K562 (cell line): ENCODE measurements around the gene RYR1. TPM values are rescaled to one million over a fixed set of nuclear protein-coding genes. Genes with fewer than 3 reads are reported as not detected.

ENCODE experiments used
- ATAC-seq: fragments of 200-7000 bp; cut with Tn5 transposase; 3 replicates; pipeline ENCODE4 v1.9.1; 2020; ENCODE audit warnings: moderate library complexity
- BruUV-seq: library from RNA; stranded (reverse); fragments of 400-500 nt; replicated peaks from 2 replicates; lab custom pipeline; 2021; lab: Mats Ljungman, UMichigan
- CTCF ChIA-PET: fragments of 300-600 bp; formaldehyde crosslinking; extraction: SDS; loops from one replicate; lab custom pipeline; 2021; ENCODE audit warnings: low intra/inter-chr PET ratio; lab: Yijun Ruan, JAX
- POLR2A ChIA-PET: fragments of 300-600, 350-650 bp; sonication (Branson Sonifier 250); formaldehyde crosslinking; extraction: SDS; loops from one replicate; lab custom pipeline; 2021; ENCODE audit warnings: antibody characterized with exemption, inconsistent platforms; lab: Yijun Ruan, JAX
- DNase-seq, 4 experiments: peaks; one replicate each; pipeline versions ENCODE4 v3.0.0 to v3.0.0-alpha.2; 2011 to 2018; ENCODE audit warnings: low spot score in 3 of 4, mixed read lengths in 3 of 4; ENCODE audit errors: extremely low read depth in 1 of 4
- FAIRE-seq: peaks from 2 replicates; lab custom pipeline; 2011; peaks lifted over from hg19 to GRCh38; lab: Jason Lieb, UNC
- H2AFZ ChIP-seq: 2 replicates; pipeline ENCODE4 v1.6.0; 2011; ENCODE audit warnings: low read depth, low read length, control low read depth, inconsistent platforms
- H3K27ac ChIP-seq: fragments of 200-600 bp; 3 replicates; pipeline ENCODE4 v1.8.0; 2011; ENCODE audit warnings: low read depth, mild to moderate bottlenecking, control low read depth, inconsistent platforms, low read length, moderate library complexity, mixed read lengths; ENCODE audit errors: extremely low read depth
- H3K27me3 ChIP-seq, 2 experiments: fragments of 300-600 bp in 1 of 2; 2 replicates in 1 of 2; 3 replicates in 1 of 2; pipeline versions ENCODE4 v1.6.0 to v1.8.0; 2011; ENCODE audit warnings: inconsistent platforms in 2 of 2, low read length in 2 of 2, mild to moderate bottlenecking in 1 of 2, mixed read lengths in 1 of 2, moderate library complexity in 1 of 2; ENCODE audit not compliant: control insufficient read depth in 2 of 2, insufficient read depth in 2 of 2
- H3K36me3 ChIP-seq: fragments of 300-600 bp; 3 replicates; pipeline ENCODE4 v1.8.0; 2011; ENCODE audit warnings: mild to moderate bottlenecking, low read length, inconsistent platforms; ENCODE audit not compliant: control insufficient read depth, insufficient read depth
- H3K4me1 ChIP-seq, 2 experiments: fragments of 200-600 bp in 1 of 2; replicated peaks in 1 of 2; 2 replicates in 1 of 2; 3 replicates in 1 of 2; pipeline versions ENCODE4 v1.5.1 to v1.8.0; 2011; ENCODE audit warnings: inconsistent platforms in 2 of 2, low read length in 2 of 2, mild to moderate bottlenecking in 1 of 2, mixed read lengths in 1 of 2, moderate library complexity in 1 of 2; ENCODE audit not compliant: control insufficient read depth in 2 of 2, insufficient read depth in 2 of 2
- H3K4me2 ChIP-seq: 2 replicates; pipeline ENCODE4 v1.6.1; 2011; ENCODE audit warnings: low read length, control low read depth, inconsistent platforms, mixed read lengths; ENCODE audit not compliant: insufficient read depth
- H3K4me3 ChIP-seq: fragments of 200-600 bp; sonication (generic), shearing (Covaris generic); 2 replicates; pipeline ENCODE4 v1.5.1; 2016; ENCODE audit warnings: control low read depth, inconsistent platforms
- H3K79me2 ChIP-seq: fragments of 200-600 bp; 3 replicates; pipeline ENCODE4 v1.8.0; 2011; ENCODE audit warnings: low read length, inconsistent platforms; ENCODE audit not compliant: control insufficient read depth, insufficient read depth
- H3K9ac ChIP-seq, 2 experiments: 2 replicates each; pipeline versions ENCODE4 v1.6.0 to v1.6.1; 2011; ENCODE audit warnings: low read depth in 2 of 2, low read length in 2 of 2, control low read depth in 1 of 2, inconsistent platforms in 1 of 2, mild to moderate bottlenecking in 1 of 2, mixed read lengths in 1 of 2; ENCODE audit not compliant: insufficient read depth in 1 of 2
- H3K9me1 ChIP-seq: one replicate; pipeline ENCODE4 v1.6.0; 2011; ENCODE audit warnings: inconsistent platforms, mild to moderate bottlenecking, low read length, moderate library complexity; ENCODE audit not compliant: control insufficient read depth, insufficient read depth
- H3K9me3 ChIP-seq: replicated peaks from 2 replicates; pipeline ENCODE4 v1.5.1; 2011; ENCODE audit warnings: low read depth, low read length, inconsistent platforms; ENCODE audit not compliant: control insufficient read depth, insufficient read depth
- H4K20me1 ChIP-seq: replicated peaks from 2 replicates; pipeline ENCODE4 v1.6.1; 2011; ENCODE audit warnings: low read length, inconsistent platforms, mixed read lengths; ENCODE audit not compliant: control insufficient read depth, insufficient read depth
- WGBS: fragments of 100-300 bp; shearing (Covaris generic); methylation state at CpG from one replicate; pipeline ENCODE4 v1.1.6; 2016; ENCODE audit warnings: low coverage, mixed read lengths; ENCODE audit not compliant: insufficient coverage; ENCODE audit errors: missing lambda C conversion rate; 5-methylcytosine and 5-hydroxymethylcytosine counted together
- in situ Hi-C: fragments of 300-500 bp; cut with MboI; formaldehyde crosslinking; loops from 4 replicates; pipeline ENCODE4 v1.15.0; 2018; ENCODE audit warnings: inconsistent platforms, mixed read lengths
- intact Hi-C: fragments of 100-400 bp; cut with micrococcal nuclease; formaldehyde crosslinking; loops from 2 replicates; pipeline ENCODE4 v1.14.2; 2022
- polyA plus RNA-seq, 8 experiments: library from polyadenylated mRNA; depleted of rRNA in 4 of 8; stranded (reverse) in 5 of 8; unstranded in 3 of 8; fragments of >200 nt; fragmentation: Nextera tagmentation in 2 of 8; fragmentation: Illumina TruSeq in 1 of 8; extraction: Ambion mirVana in 2 of 8; extraction: Trizol in 1 of 8; gene quantifications; 2 replicates each; pipeline versions ENCODE4 v1.2.1 to v1.2.3, GENCODE V29; 2011 to 2014; ENCODE audit warnings: inconsistent platforms in 1 of 8, missing spikeins in 1 of 8
- total RNA-seq, 7 experiments: library from RNA; depleted of rRNA in 6 of 7; stranded (reverse); fragments of >200 nt in 6 of 7; fragmentation: Illumina TruSeq in 2 of 7; extraction: Trizol in 2 of 7; gene quantifications; 2 replicates each; pipeline versions ENCODE4 v1.2.1 to v1.2.3, GENCODE V29; 2011 to 2021; ENCODE audit warnings: low replicate concordance in 1 of 7
- TF ChIP-seq, protein P1 (sequence below), 2 experiments: fragments of 250-450 bp in 1 of 2; fragments of 450-650 bp in 1 of 2; sonication (Bioruptor Pico) in 1 of 2; IDR thresholded peaks; 2 replicates each; pipeline versions ENCODE4 v1.6.1 to v1.8.0; 2016 to 2021; ENCODE audit warnings: mild to moderate bottlenecking in 2 of 2, moderate library complexity in 2 of 2, missing compliant biosample characterization in 1 of 2, missing genetic modification characterization in 1 of 2
- TF ChIP-seq, protein P2 (sequence below): fragments of 450-650 bp; IDR thresholded peaks from 2 replicates; pipeline ENCODE4 v1.6.1; 2018; ENCODE audit not compliant: partially characterized antibody

Gene RYR1
- total and polyA plus RNA-seq, 9 of the 15 experiments (the other 6 are each of a cell fraction or from before 2014, with no cell fraction given), result 0.11 to 7.4 (median 3.7) TPM

DNA sequence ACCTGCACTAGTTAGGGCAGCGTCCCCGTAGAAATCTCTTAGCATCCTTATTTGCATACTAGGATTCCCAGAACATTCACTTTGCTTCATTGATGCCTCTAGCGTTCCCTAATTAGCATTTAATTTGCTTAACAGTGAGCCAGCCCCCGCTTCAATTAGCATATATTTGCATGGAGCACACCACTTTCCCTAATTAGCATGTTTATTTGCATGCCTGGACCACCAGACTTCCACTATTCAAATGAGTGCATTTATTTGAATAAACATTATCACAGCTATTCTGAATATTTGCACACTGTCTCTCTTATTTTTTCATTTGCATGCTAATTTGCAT lies 69.6 kb downstream of the RYR1 start:
- H3K36me3 ChIP-seq, result peaks cover 21% of the 10 kb centered on the region; the same call in 1 of the 3 replicates
- ATAC-seq, result no peak
- intact Hi-C loops, result no loop called here
- H3K79me2 ChIP-seq, result no peaks in the 10 kb centered on the region
- no peak for DNase-seq
- no peaks in the 10 kb centered on the region for H3K27me3 ChIP-seq
- H2AFZ ChIP-seq, result no peak overlapping the region
- peaks cover 11 to 24% of the 10 kb centered on the region in 2 experiments; a peak in 4 of 5 replicates for H3K4me1 ChIP-seq
- POLR2A ChIA-PET, result no interaction called here
- in situ Hi-C loops, result no loop called here
- H3K4me2 ChIP-seq, result no peak overlapping the region
- no peak overlapping the region for H3K4me3 ChIP-seq
- H3K27ac ChIP-seq, result no peak overlapping the region
- no peaks in the 10 kb centered on the region for H3K9me3 ChIP-seq
- 82% methylated on average over 4 of the region's 4 CpGs for WGBS
- H3K9ac ChIP-seq, result no peak overlapping the region
- FAIRE-seq, result no peak
- TF ChIP-seq, protein P1, sequence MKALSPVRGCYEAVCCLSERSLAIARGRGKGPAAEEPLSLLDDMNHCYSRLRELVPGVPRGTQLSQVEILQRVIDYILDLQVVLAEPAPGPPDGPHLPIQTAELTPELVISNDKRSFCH (CRISPR knock-in tag; IDR thresholded peaks at IDR 0.05), result no peak
- TF ChIP-seq, protein P1 (tag; IDR thresholded peaks at IDR 0.05), result no peak
- TF ChIP-seq, protein P2, sequence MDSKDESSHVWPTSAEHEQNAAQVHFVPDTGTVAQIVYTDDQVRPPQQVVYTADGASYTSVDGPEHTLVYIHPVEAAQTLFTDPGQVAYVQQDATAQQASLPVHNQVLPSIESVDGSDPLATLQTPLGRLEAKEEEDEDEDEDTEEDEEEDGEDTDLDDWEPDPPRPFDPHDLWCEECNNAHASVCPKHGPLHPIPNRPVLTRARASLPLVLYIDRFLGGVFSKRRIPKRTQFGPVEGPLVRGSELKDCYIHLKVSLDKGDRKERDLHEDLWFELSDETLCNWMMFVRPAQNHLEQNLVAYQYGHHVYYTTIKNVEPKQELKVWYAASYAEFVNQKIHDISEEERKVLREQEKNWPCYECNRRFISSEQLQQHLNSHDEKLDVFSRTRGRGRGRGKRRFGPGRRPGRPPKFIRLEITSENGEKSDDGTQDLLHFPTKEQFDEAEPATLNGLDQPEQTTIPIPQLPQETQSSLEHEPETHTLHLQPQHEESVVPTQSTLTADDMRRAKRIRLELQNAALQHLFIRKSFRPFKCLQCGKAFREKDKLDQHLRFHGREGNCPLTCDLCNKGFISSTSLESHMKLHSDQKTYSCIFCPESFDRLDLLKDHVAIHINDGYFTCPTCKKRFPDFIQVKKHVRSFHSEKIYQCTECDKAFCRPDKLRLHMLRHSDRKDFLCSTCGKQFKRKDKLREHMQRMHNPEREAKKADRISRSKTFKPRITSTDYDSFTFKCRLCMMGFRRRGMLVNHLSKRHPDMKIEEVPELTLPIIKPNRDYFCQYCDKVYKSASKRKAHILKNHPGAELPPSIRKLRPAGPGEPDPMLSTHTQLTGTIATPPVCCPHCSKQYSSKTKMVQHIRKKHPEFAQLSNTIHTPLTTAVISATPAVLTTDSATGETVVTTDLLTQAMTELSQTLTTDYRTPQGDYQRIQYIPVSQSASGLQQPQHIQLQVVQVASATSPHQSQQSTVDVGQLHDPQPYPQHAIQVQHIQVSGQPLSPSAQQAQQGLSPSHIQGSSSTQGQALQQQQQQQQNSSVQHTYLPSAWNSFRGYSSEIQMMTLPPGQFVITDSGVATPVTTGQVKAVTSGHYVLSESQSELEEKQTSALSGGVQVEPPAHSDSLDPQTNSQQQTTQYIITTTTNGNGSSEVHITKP, result peak; percentile 18
- no peaks in the 10 kb centered on the region for H3K9me1 ChIP-seq
- CTCF ChIA-PET, result no interaction called here
- BruUV-seq, result no TSS peak
- H4K20me1 ChIP-seq, result no peaks in the 10 kb centered on the region
